D721Med (cell line): ENCODE results near the gene CTSH.

Experiments
- DNase-seq: peaks from one replicate; pipeline ENCODE4 v3.0.0; 2011; ENCODE audit warnings: low spot score; ENCODE audit not compliant: insufficient read length
- FAIRE-seq: peaks from 2 replicates; lab custom pipeline; 2011; peaks lifted over from hg19 to GRCh38; lab: Jason Lieb, UNC
- CTCF ChIP-seq: IDR thresholded peaks from 2 replicates; pipeline ENCODE4 v1.5.1; 2012; ENCODE audit warnings: mild to moderate bottlenecking, control low read depth; ENCODE audit not compliant: insufficient read depth; ENCODE audit errors: missing control alignments

The CTSH gene

GRCh38 chr15:78983146-78983918, 38.5 kb upstream of the CTSH start:
- TF ChIP-seq CTCF: no peak
- DNase-seq: no peak
- FAIRE-seq: no peak

GRCh38 chr15:78982736-78983135, 37.9 kb upstream of the CTSH start:
- no peak for TF ChIP-seq CTCF
- DNase-seq (no peak), FAIRE-seq (no peak)

- no peak for FAIRE-seq
- DNase-seq: no peak
- no peak for TF ChIP-seq CTCF
Measured at GRCh38 chr15:78981532-78982313, 36.9 kb upstream of the CTSH start.

- TF ChIP-seq CTCF: peak; percentile 70
- peak; percentile 68 for DNase-seq
- FAIRE-seq: no peak
Measured at GRCh38 chr15:78979456-78980320, 34.8 kb upstream of the CTSH start.

- no peak for TF ChIP-seq CTCF
- FAIRE-seq (no peak), DNase-seq (no peak)
Measured at GRCh38 chr15:78978601-78979179, 33.8 kb upstream of the CTSH start.

GRCh38 chr15:78977591-78978347, 32.9 kb upstream of the CTSH start:
- DNase-seq (no peak), FAIRE-seq (no peak)
- TF ChIP-seq CTCF: no peak
